H1 (cell line): Measurements from ENCODE around the gene ITPR1. TPM values are rescaled to one million over a fixed set of nuclear protein-coding genes. Genes with fewer than 3 reads are reported as not detected.

ENCODE experiments used
- CTCF ChIA-PET: fragments of 300-600 bp; sonication (Branson Sonifier 250); formaldehyde crosslinking; loops from one replicate; lab custom pipeline; 2021; ENCODE audit not compliant: partially characterized antibody; lab: Charles Lee
- POLR2A ChIA-PET: fragments of 300-600 bp; sonication (Branson Sonifier 250); formaldehyde crosslinking; loops from one replicate; lab custom pipeline; 2021; ENCODE audit warnings: inconsistent platforms; ENCODE audit not compliant: partially characterized antibody; lab: Charles Lee
- DNase-seq, 2 experiments: peaks; one replicate each; pipeline versions ENCODE4 v3.0.0 to v3.0.0-alpha.2; 2010 to 2022; ENCODE audit warnings: low spot score in 2 of 2, low read depth in 1 of 2, mixed read lengths in 1 of 2
- FAIRE-seq: peaks from 2 replicates; lab custom pipeline; 2011; peaks lifted over from hg19 to GRCh38; lab: Jason Lieb, UNC
- H2AFZ ChIP-seq: 2 replicates; pipeline ENCODE4 v1.8.1; 2012; ENCODE audit warnings: low read length, inconsistent platforms
- H2AK5ac ChIP-seq: 2 replicates; pipeline ENCODE4 v1.6.1; 2013; ENCODE audit warnings: low read depth, low read length
- H2BK120ac ChIP-seq: replicated peaks from 2 replicates; pipeline ENCODE3; 2013; ENCODE audit warnings: low read depth, low read length, inconsistent platforms
- H2BK12ac ChIP-seq: 2 replicates; pipeline ENCODE4 v1.6.1; 2013; ENCODE audit warnings: low read depth, low read length
- H2BK15ac ChIP-seq: 2 replicates; pipeline ENCODE4 v1.6.1; 2013; ENCODE audit warnings: low read length
- H2BK20ac ChIP-seq: 2 replicates; pipeline ENCODE4 v1.6.1; 2013; ENCODE audit warnings: low read length
- H2BK5ac ChIP-seq: 2 replicates; pipeline ENCODE4 v1.6.1; 2013; ENCODE audit warnings: low read depth, low read length
- H3K14ac ChIP-seq: 2 replicates; pipeline ENCODE4 v1.6.1; 2013; ENCODE audit warnings: inconsistent platforms; ENCODE audit not compliant: insufficient read length
- H3K18ac ChIP-seq: 2 replicates; pipeline ENCODE4 v1.6.1; 2013; ENCODE audit warnings: low read length; ENCODE audit errors: extremely low read depth
- H3K23ac ChIP-seq: 2 replicates; pipeline ENCODE4 v1.6.1; 2013; ENCODE audit warnings: inconsistent platforms; ENCODE audit not compliant: insufficient read length
- H3K23me2 ChIP-seq: 2 replicates; pipeline ENCODE4 v1.6.1; 2013; ENCODE audit warnings: low read depth, low read length
- H3K27ac ChIP-seq: 2 replicates; pipeline ENCODE4 v1.6.1; 2011; ENCODE audit warnings: low read depth, low read length, inconsistent platforms
- H3K27me3 ChIP-seq, 4 experiments: replicated peaks in 1 of 4; 1 replicate in 1 of 4; 2 replicates in 3 of 4; pipeline versions ENCODE4 v1.6.1 to v1.8.1; 2011 to 2013; ENCODE audit warnings: low read length in 3 of 4, mild to moderate bottlenecking in 3 of 4, inconsistent platforms in 2 of 4, mixed read lengths in 2 of 4, moderate library complexity in 1 of 4; ENCODE audit not compliant: control insufficient read depth in 3 of 4, insufficient read depth in 3 of 4; ENCODE audit errors: extremely low read depth in 1 of 4
- H3K36me3 ChIP-seq, 4 experiments: 2 replicates each; pipeline versions ENCODE4 v1.6.1 to v1.8.1; 2011 to 2013; ENCODE audit warnings: mild to moderate bottlenecking in 4 of 4, low read length in 3 of 4, moderate library complexity in 2 of 4, control low read depth in 1 of 4, inconsistent platforms in 1 of 4; ENCODE audit not compliant: insufficient read depth in 4 of 4, control insufficient read depth in 2 of 4
- H3K4ac ChIP-seq: replicated peaks from 2 replicates; pipeline ENCODE3; 2013; ENCODE audit warnings: low read length, low read depth, mixed read lengths, inconsistent platforms; ENCODE audit not compliant: insufficient read length
- H3K4me1 ChIP-seq, 4 experiments: replicated peaks in 1 of 4; 1 replicate in 1 of 4; 2 replicates in 3 of 4; pipeline versions ENCODE4 v1.6.1 to v1.8.1; 2011 to 2013; ENCODE audit warnings: low read length in 3 of 4, inconsistent platforms in 2 of 4, mixed read lengths in 1 of 4; ENCODE audit not compliant: insufficient read depth in 4 of 4, control insufficient read depth in 3 of 4
- H3K4me2 ChIP-seq, 2 experiments: 2 replicates each; pipeline versions ENCODE4 v1.6.1 to v1.8.1; 2011 to 2013; ENCODE audit warnings: low read depth in 2 of 2, low read length in 2 of 2, control low read depth in 1 of 2, inconsistent platforms in 1 of 2, mild to moderate bottlenecking in 1 of 2; ENCODE audit not compliant: insufficient read depth in 1 of 2
- H3K4me3 ChIP-seq, 4 experiments: fragments of 200-600, 300-600 bp in 1 of 4; sonication (generic), shearing (Covaris generic), sonication (Bioruptor Twin) in 1 of 4; 2 replicates each; pipeline versions ENCODE4 v1.5.1 to v1.8.1; 2011 to 2016; ENCODE audit warnings: low read length in 4 of 4, low read depth in 3 of 4, control low read depth in 2 of 4, inconsistent platforms in 2 of 4, mild to moderate bottlenecking in 2 of 4, mixed read lengths in 1 of 4, moderate library complexity in 1 of 4; ENCODE audit not compliant: insufficient read depth in 2 of 4; ENCODE audit errors: extremely low read depth in 1 of 4
- H3K56ac ChIP-seq: replicated peaks from 2 replicates; pipeline ENCODE3; 2013; ENCODE audit warnings: low read depth, mild to moderate bottlenecking, mixed read lengths, low read length, inconsistent platforms; ENCODE audit not compliant: insufficient read length
- H3K79me1 ChIP-seq: 2 replicates; pipeline ENCODE4 v1.6.1; 2013; ENCODE audit warnings: low read depth, low read length, control low read depth
- H3K79me2 ChIP-seq, 2 experiments: 2 replicates each; pipeline versions ENCODE4 v1.6.1 to v1.8.1; 2012 to 2013; ENCODE audit warnings: low read length in 2 of 2, mild to moderate bottlenecking in 2 of 2, inconsistent platforms in 1 of 2; ENCODE audit not compliant: insufficient read depth in 2 of 2, control insufficient read depth in 1 of 2
- H3K9ac ChIP-seq, 4 experiments: replicated peaks in 1 of 4; 1 replicate in 1 of 4; 2 replicates in 3 of 4; pipeline versions ENCODE4 v1.6.1 to v1.8.1; 2011 to 2013; ENCODE audit warnings: low read depth in 3 of 4, low read length in 3 of 4, control low read depth in 2 of 4, mild to moderate bottlenecking in 2 of 4, moderate library complexity in 2 of 4, inconsistent platforms in 1 of 4; ENCODE audit errors: extremely low read depth in 1 of 4
- H3K9me3 ChIP-seq, 2 experiments: 2 replicates each; pipeline versions ENCODE4 v1.6.1 to v1.8.1; 2012 to 2013; ENCODE audit warnings: mild to moderate bottlenecking in 2 of 2, moderate library complexity in 2 of 2, control low read depth in 1 of 2, inconsistent platforms in 1 of 2, low read depth in 1 of 2, low read length in 1 of 2, mixed read lengths in 1 of 2; ENCODE audit not compliant: insufficient read depth in 2 of 2
- H4K20me1 ChIP-seq, 2 experiments: replicated peaks in 1 of 2; 2 replicates each; pipeline versions ENCODE3 to v1.8.1; 2011 to 2013; ENCODE audit warnings: inconsistent platforms in 2 of 2, low read length in 2 of 2, mild to moderate bottlenecking in 1 of 2; ENCODE audit not compliant: insufficient read depth in 2 of 2, control insufficient read depth in 1 of 2
- H4K5ac ChIP-seq: 2 replicates; pipeline ENCODE4 v1.6.1; 2013; ENCODE audit warnings: low read length, low read depth, mixed read lengths, inconsistent platforms; ENCODE audit not compliant: insufficient read length
- H4K8ac ChIP-seq: 2 replicates; pipeline ENCODE4 v1.8.0; 2013; ENCODE audit warnings: mild to moderate bottlenecking, moderate library complexity, low read length, inconsistent platforms; ENCODE audit not compliant: insufficient read depth; ENCODE audit errors: extremely low read depth
- H4K91ac ChIP-seq: replicated peaks from 2 replicates; pipeline ENCODE3; 2013; ENCODE audit warnings: low read length, mixed read lengths, inconsistent platforms; ENCODE audit not compliant: insufficient read length
- BCL11A ChIP-seq, 2 experiments: IDR thresholded peaks; one replicate each; pipeline ENCODE4 v1.6.1; 2011; ENCODE audit warnings: low read depth in 2 of 2, low read length in 2 of 2, mild to moderate bottlenecking in 2 of 2
- SAP30 ChIP-seq: fragments of 300-600 bp; sonication (generic); IDR thresholded peaks from 2 replicates; pipeline ENCODE4 v1.7.1; 2012; ENCODE audit warnings: low read length, moderate library complexity, mild to moderate bottlenecking, inconsistent platforms; ENCODE audit not compliant: insufficient read depth, insufficient replicate concordance
- SP2 ChIP-seq: IDR thresholded peaks from 2 replicates; pipeline ENCODE4 v1.6.1; 2012; ENCODE audit warnings: mild to moderate bottlenecking, low read length, inconsistent platforms
- SUZ12 ChIP-seq: fragments of 200-600 bp; sonication (generic); IDR thresholded peaks from 2 replicates; pipeline ENCODE4 v1.6.1; 2012; ENCODE audit warnings: mild to moderate bottlenecking, inconsistent platforms, low read length, moderate library complexity, mixed read lengths
- WGBS, 2 experiments: shearing (Covaris generic) in 1 of 2; methylation state at CpG; one replicate each; pipeline versions ENCODE4 v1.1.6 to v1.1.7; 2013 to 2015; ENCODE audit warnings: low lambda C conversion rate in 2 of 2, mixed read lengths in 2 of 2, inconsistent platforms in 1 of 2, low coverage in 1 of 2, missing lambda C conversion rate in 1 of 2; ENCODE audit not compliant: insufficient replicate concordance in 2 of 2, insufficient coverage in 1 of 2, insufficient read length in 1 of 2; ENCODE audit errors: extremely low coverage in 1 of 2, missing lambda C conversion rate in 1 of 2; 5-methylcytosine and 5-hydroxymethylcytosine counted together
- polyA plus RNA-seq, 7 experiments: library from polyadenylated mRNA; depleted of rRNA in 3 of 7; stranded (reverse) in 5 of 7; unstranded in 2 of 7; fragments of >200 nt in 5 of 7; fragments of 200-250 nt in 2 of 7; gene quantifications; 1 replicate in 5 of 7; 2 replicates in 1 of 7; 4 replicates in 1 of 7; pipeline versions ENCODE4 v1.2.1 to v1.2.3, GENCODE V29; 2011 to 2013; ENCODE audit warnings: missing spikeins in 2 of 7, mixed read lengths in 2 of 7
- total RNA-seq: library from RNA; stranded (reverse); fragmentation: NEBNext Ultra II Directional; extraction: Animal tissue kit (Norgen Biotek cat#: 25700); gene quantifications from 2 replicates; pipeline ENCODE4 v1.2.1, GENCODE V29; 2021

The ITPR1 gene
- total and polyA plus RNA-seq, 2 of the 8 experiments (the other 6 are each of a cell fraction or from before 2014, with no cell fraction given), result 2.5 to 16.3 TPM

DNA sequence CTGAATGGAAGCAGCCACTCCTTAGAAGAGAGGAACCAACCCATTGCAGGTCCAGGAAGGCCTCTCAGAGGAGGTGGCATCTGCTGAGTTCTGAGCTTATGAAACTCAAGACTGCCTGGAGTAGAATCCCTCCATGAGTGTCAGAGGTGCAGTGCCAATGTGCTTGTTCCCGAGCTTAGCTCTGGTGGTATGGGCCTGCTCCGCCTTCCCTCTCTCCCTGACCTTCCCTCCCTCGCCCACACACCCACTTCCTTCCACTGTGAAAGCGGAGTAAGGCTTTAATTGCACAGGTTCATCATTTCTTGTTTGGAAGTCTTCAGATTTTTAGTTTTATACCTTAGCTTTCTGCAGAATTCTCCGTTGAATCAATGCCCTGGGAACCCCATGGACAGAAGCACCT lies 278.1 kb downstream of the ITPR1 start:
- Histone ChIP-seq H3K4me2 (no peak overlapping the region), H4K8ac (no peak overlapping the region), H2BK120ac (no peak overlapping the region), H3K23me2 (no peaks in the 10 kb centered on the region), H3K18ac (no peak overlapping the region), H3K4me1 (no peaks in the 10 kb centered on the region), H2BK15ac (no peak overlapping the region), H2AFZ (no peak overlapping the region), H3K36me3 (no peaks in the 10 kb centered on the region; a peak in 1 of 8 replicates), H3K27me3 (no peaks in the 10 kb centered on the region), H2BK5ac (no peak overlapping the region), H4K5ac (no peak overlapping the region), H2AK5ac (no peak overlapping the region), H3K79me2 (no peaks in the 10 kb centered on the region; a peak in 1 of 4 replicates), H2BK12ac (no peak overlapping the region), H3K56ac (no peak overlapping the region), H3K27ac (no peak overlapping the region), H2BK20ac (no peak overlapping the region), H3K9me3 (peaks cover 0 to 6% of the 10 kb centered on the region in 2 experiments; a peak in 3 of 4 replicates), H3K4ac (no peak overlapping the region), H3K9ac (no peak overlapping the region), H3K23ac (no peak overlapping the region), H3K14ac (no peak overlapping the region), H3K79me1 (no peaks in the 10 kb centered on the region), H4K91ac (no peak overlapping the region), H4K20me1 (no peaks in the 10 kb centered on the region), H3K4me3 (no peak overlapping the region)
- CTCF ChIA-PET, result interaction anchor here (0.7 to 1.2 kb wide), 3 partner anchors 9 to 205 kb away, joined by 3 read pairs; no protein-coding TSS in a partner anchor
- POLR2A ChIA-PET, result no interaction called here
- DNase-seq (no peak), FAIRE-seq (no peak)
- WGBS, 2 experiments, result 81% methylated on average over 5 of the region's 5 CpGs; no CpG with 5 or more reads in 1 of the 2 experiments
- TF ChIP-seq BCL11A (IDR thresholded peaks at IDR 0.05; ENCODE audit: low read depth in 2 of 2, low read length in 2 of 2), result no peak
- no peak for TF ChIP-seq SUZ12
- TF ChIP-seq SP2, result no peak
- TF ChIP-seq SAP30, result no peak
